GM18526 (cell line): ENCODE results near the gene TRIM17.

ENCODE experiments used
- POLR2A ChIP-seq: IDR thresholded peaks from 3 replicates; pipeline ENCODE4 v1.6.1; 2011; ENCODE audit not compliant: insufficient read length; ENCODE audit errors: extremely low read depth

Gene TRIM17

GRCh38 chr1:228411548-228412430 is 4.9 kb downstream of the TRIM17 start:
- no peak for TF ChIP-seq POLR2A

- no peak for TF ChIP-seq POLR2A
Observed at GRCh38 chr1:228411121-228411520, 5.5 kb downstream of the TRIM17 start.

- TF ChIP-seq POLR2A, result no peak
Observed at GRCh38 chr1:228410671-228411070, 6.0 kb downstream of the TRIM17 start.

GRCh38 chr1:228410015-228410414 is 6.6 kb downstream of the TRIM17 start:
- TF ChIP-seq POLR2A, result no peak

GRCh38 chr1:228408869-228409805 is 7.5 kb downstream of the TRIM17 start:
- no peak for TF ChIP-seq POLR2A

GRCh38 chr1:228408041-228408868 is 8.4 kb downstream of the TRIM17 start:
- no peak for TF ChIP-seq POLR2A

- TF ChIP-seq POLR2A, result no peak
Observed at GRCh38 chr1:228407106-228408040, 9.3 kb downstream of the TRIM17 start.

- TF ChIP-seq POLR2A, result no peak
Observed at GRCh38 chr1:228405979-228406228, 10.8 kb downstream of the TRIM17 start.

GRCh38 chr1:228405200-228405978 is 11.3 kb downstream of the TRIM17 start:
- no peak for TF ChIP-seq POLR2A

- no peak for TF ChIP-seq POLR2A
Observed at GRCh38 chr1:228404107-228404720, 12.4 kb downstream of the TRIM17 start.

- no peak for TF ChIP-seq POLR2A
Observed at GRCh38 chr1:228403231-228403631, 13.4 kb downstream of the TRIM17 start.

- no peak for TF ChIP-seq POLR2A
Observed at GRCh38 chr1:228402641-228403025, 14.0 kb downstream of the TRIM17 start.
